HPDE6-E6E7 (cell line): ENCODE results near the gene BCCIP.

Source experiments
- DNase-seq: peaks from one replicate; pipeline ENCODE4 v3.0.0; 2011; ENCODE audit warnings: missing footprints; ENCODE audit errors: extremely low spot score

BCCIP gene

DNA sequence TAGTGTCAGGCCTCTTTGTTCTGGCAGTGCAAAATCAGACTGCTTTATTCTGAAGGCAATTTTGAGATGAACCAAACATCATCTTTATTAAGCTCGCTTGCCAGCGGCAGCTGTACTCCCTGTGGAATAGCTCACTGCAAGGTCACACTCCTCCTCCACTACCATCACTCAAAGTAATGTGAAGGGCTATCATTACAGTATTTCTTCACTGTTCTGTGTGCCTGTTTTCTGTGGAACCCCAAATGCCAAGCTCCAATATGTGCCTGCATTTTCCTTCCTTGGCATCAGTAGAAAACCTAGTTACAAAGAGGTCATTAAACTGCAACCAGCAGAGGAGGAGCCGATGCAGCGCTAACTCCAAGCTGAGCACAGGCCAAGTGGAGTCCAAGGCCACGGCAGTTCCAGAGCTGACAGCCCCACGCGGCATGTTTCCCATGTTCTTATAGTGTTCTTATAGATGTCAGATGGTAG lies 21.4 kb downstream of the BCCIP start:
- no peak for DNase-seq

GRCh38 chr10:125845617-125846016 lies 22.3 kb downstream of the BCCIP start:
- DNase-seq = no peak

GRCh38 chr10:125846894-125847293 lies 23.5 kb downstream of the BCCIP start:
- no peak for DNase-seq

DNA sequence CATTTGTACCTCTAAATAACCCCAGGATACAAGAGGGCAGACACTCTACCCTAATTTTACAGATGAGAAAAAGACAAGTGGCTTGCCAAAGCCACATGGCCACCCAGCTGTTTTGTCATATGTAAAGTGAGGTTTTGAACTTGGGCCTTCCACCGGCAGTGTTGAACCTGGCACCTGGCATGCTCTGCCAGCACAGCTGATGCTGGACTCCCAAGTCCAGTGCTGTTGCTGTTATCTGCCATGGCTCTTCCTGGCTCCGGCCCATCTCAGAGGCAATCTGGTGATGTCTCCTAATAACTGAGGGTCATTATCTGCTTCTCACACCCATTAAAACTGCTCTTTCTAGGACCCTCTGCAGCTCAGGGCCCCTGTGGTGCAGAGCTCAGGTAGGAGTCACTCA lies 25.0 kb downstream of the BCCIP start:
- no peak for DNase-seq

DNA sequence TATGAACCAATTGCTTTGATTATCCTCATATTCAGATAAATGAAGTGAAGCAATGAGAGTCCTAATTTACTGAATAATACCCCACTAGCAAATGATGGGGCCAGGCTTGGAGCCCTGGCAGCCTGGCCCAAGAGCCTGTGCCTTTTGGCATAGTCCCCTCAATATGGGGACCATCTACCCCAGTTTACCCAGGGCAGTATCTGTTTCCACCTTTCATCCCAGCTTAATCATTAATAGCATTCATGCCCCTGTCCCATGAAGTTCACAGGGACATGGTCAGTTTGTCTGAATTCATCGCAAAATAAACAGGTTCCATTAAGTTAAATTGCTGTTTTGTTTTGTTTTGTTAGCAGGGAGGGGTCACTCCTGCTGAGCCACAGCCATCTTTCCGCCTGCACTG lies 25.5 kb downstream of the BCCIP start:
- no peak for DNase-seq

DNA sequence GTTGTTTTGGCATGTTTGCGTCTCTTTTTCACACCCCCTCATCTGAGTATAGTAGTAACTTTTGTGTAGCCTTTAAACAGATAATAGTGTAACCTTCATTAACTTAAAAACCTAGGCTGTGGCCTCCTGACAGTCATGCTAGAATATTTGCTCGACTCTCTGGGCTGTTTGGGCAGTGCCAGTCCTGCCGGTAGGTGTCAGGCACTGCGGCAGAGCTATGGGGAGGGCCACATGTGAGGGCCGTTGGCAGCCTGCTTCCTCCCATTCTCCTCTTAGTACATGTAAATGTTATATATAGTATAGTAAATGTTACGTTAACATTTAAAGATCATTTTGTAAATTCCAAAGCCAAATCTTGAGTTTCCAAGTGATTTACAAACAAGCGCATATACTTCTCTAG lies 26.1 kb downstream of the BCCIP start:
- no peak for DNase-seq

DNA sequence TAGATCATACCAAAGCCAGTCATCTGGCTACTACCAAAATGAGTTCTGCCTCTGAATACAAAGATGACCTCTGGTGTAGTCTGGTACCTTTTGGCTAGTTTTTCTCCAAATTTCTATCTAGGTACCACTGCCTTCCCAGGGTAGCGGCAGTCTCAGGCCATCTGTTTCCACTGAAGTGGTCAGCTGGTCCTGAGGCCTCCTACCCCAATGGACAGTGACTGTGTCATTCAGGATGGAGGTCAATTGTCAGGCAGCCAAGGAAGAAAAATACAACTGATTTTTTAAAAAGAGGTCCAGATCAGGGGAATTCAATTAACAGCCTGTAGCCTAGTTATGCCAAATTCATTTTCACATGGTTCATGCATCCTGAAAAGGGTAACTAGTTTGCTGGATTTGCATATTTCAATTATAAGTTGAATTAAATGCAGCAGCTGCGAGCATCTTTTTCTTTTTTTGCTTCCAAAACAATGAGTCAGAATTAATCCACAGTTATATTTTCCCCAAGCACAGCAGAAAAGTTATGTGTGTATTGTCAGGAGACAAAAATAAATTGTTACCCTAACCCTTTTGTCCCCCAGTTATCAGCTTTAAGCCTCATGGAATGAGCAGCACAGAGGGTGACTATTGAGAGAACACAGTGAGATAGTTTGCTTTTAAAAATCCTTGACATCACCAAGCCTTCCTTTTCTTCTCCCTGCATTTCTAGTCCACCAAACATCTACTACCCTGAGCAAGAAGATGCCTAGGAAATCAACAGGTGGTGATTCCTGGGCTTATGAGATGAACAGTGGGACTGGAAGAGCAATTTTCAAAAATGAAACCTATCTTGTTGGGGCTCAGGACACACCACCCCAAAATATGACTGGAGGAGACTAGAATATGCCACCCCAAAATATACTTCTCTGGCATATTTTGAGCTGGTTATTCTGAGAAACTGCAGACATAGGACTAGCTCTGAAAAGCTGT lies 27.7 kb downstream of the BCCIP start:
- DNase-seq = no peak

- no peak for DNase-seq
Observed at GRCh38 chr10:125852487-125852886, 29.1 kb downstream of the BCCIP start.

GRCh38 chr10:125857185-125857760 lies 33.9 kb downstream of the BCCIP start:
- no peak for DNase-seq

GRCh38 chr10:125859128-125859817 lies 35.9 kb downstream of the BCCIP start:
- DNase-seq = no peak

DNA sequence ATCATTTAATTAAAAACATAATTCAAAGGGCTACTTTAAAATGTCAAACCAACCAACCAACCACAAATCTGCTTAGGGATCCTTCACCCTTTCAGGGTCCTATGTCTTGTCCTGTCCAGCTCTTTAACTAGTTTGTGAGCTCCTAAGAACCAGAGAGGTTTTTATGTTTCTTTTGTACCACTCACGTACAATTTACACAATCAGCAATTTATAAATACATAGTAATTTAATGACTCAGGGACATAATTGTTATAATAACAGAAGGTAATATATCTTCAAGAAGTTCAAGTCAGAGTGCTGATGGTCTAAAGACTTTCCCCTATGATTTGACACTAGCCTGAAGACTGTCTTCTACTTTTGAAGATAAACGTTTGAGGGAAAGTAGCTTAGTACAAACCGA lies 41.8 kb downstream of the BCCIP start:
- no peak for DNase-seq

DNA sequence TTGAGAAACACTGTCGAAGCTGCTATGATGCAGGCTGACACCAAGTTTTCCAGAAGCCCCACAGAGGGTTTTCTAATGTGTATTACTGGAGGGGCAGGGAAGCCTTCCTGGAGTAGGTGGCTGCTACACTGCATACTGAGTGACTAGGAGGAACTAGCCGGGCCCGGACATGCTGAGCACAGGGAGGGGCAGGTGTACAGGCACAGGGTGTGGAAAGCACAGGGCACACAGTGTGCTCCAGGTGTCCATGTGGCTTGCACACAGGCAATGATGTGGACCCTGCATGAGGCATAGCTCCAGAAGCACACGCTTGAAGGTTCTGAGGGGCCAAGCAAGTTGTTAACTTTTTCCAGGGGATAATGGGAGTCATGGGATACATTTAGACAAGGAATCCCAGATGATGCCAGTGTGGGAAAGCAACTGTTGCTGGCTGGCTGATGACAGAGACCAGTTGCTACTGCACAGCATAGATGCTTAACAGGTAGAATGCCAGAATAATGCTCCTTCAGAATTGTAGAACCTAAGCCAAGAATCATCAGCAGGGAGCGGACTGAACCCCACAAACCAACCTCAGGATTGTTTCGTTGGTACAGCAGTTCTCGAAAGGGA lies 43.2 kb downstream of the BCCIP start:
- no peak for DNase-seq

DNA sequence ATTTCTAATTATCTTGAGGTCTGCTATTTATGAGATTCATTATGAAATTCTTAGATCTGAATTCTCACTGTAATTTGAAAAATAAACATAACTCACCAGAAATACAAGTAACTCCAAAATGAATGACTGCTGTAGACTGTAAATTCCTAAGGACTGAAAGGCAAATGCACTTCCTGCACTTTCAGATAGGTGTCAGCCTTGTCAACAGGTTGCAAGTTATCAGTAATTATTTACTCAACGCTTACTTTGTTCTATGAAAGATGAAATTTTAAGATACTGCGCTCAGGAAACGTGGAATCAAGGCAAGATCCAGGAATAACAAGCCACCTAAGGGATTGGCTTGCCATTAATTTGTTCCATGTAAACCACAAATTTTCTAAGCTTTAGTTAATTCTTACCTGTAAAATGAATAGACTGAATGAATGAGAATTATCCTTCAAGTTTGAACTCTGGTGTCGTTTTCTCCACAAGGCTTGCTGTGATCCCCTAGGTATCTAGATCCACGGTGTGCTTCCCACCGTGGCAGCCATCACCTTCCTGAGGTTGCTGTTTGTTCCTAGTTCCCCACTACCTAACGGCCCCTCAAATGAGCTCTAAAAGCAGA lies 45.1 kb downstream of the BCCIP start:
- DNase-seq = peak; percentile 14

DNA sequence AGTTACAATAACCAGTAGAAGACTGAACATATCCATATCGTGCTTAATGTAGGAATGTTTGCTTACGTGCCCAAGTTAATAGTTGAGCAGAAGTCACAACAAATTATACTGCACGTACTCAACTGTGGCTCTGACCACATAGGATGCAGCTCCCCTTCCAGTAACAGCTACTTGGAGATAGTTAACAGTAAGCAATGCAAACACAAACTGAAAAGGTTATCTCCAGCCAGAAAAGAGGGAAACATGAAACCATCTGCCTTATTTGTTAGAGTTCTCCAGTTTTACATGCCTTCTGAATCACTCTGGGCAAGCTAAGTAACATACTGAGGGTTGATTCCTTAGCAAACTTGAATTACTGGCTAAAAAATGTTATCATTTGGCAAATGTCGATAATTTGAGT lies 48.0 kb downstream of the BCCIP start:
- DNase-seq = no peak

DNA sequence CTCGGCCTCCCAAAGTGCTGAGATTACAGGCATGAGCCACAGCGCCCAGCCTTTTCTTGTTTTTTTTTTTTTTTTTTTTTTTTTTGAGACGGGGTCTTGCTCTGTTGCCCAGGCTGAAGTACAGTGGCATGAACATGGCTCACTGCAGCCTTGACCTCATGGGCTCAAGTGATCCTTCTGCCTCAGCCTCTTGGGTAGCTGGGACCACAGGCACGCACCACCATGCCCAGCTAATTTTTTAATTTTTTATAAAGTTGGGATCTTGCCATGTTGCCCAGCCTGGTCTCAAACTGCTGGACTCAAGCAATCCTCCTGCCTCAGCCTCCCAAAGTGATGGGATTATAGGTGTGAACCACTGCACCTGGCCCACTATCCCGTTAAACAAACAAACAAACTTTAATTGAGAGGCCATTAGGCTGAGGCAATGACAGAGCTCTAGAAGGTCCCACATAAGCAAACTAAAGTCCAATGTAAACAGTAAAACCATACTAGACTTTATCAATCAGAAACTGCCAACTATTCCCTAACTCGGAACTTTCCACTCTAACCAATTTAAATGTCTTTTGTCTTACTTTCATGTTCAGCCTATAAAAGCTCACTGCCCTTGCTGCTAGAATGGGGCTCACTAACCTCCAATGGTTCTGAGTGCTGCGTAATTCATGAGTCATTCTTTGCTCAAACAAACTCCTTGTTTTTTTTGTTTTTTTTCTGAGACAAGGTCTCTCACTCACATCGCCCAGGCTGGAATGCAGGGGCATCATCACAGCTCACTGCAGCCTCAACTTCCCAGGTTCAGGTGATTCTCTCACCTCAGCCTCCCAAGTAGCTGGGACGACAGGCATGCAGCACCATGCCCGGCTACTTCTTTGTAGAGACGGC lies 55.9 kb downstream of the BCCIP start:
- DNase-seq = peak; percentile 73

- no peak for DNase-seq
Observed at GRCh38 chr10:125880719-125881118, 57.4 kb downstream of the BCCIP start.

GRCh38 chr10:125881192-125881591 lies 57.8 kb downstream of the BCCIP start, which contains the start of gene DHX32:
TSS of gene DHX32 (minus strand) at chr10:125881292. CDS start at chr10:125880824, 468 bp downstream.
- no peak for DNase-seq

GRCh38 chr10:125882596-125882995 lies 59.2 kb downstream of the BCCIP start:
- no peak for DNase-seq

DNA sequence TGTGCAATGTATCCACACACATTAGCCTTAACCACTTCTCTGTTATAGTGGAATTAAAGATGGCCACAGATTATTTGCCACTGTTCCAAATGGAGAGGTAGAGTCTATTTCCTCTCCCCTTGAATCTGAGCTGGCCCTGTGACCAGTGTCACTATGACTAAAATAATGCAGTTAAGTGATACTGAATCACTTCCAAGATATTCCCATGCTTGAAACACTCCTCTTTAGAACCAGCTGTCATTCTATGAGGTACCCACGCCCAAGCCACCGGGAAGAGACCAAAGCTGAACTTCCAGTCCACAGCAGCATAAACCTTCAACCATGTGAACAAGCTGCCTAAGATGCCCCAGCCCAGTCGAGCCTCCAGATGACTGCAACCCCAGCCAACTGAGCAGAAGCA lies 59.9 kb downstream of the BCCIP start:
- DNase-seq = no peak
